Mucosa of gallbladder (tissue), 1 donor: Measurements from ENCODE around the gene PCDHA3. TPM values are rescaled to one million over a fixed set of nuclear protein-coding genes. Genes with fewer than 3 reads are reported as not detected.
"Not testable (repeated sequence)": the region's sequence is repeated elsewhere in the genome, so short reads cannot be mapped to it uniquely, and the experiment has no call there.

ENCODE experiments used
- DNase-seq: peaks from one replicate; pipeline ENCODE4 v3.0.0-alpha.2; 2020; ENCODE audit warnings: low spot score
- total RNA-seq: library from RNA; stranded (reverse); gene quantifications from one replicate; pipeline ENCODE4 v1.2.1, GENCODE V29; 2021
- donor health status: DM: no; HTN: no; CAD: no.

Gene PCDHA3
- 1.9 TPM for total RNA-seq

- DNase-seq = no peak
Observed at GRCh38 chr5:140800816-140801493, at the start of gene PCDHA3. Gene PCDHA3 (plus strand): TSS chr5:140801057.

- DNase-seq = no peak
Observed at GRCh38 chr5:140753561-140753960, 47.3 kb upstream of the PCDHA3 start.

GRCh38 chr5:140764177-140764973, 36.5 kb upstream of the PCDHA3 start:
- no peak for DNase-seq

GRCh38 chr5:140767444-140767843, 33.4 kb upstream of the PCDHA3 start:
- DNase-seq = no peak

GRCh38 chr5:140780512-140780911, 20.3 kb upstream of the PCDHA3 start:
- DNase-seq = no peak

- DNase-seq = no peak
Observed at GRCh38 chr5:140785905-140786686, 14.8 kb upstream of the PCDHA3 start, which contains the start of gene PCDHA1. Gene PCDHA1 (plus strand): TSS chr5:140786140.

GRCh38 chr5:140787422-140787821, 13.4 kb upstream of the PCDHA3 start:
- DNase-seq = not testable (repeated sequence)

- not testable (repeated sequence) for DNase-seq
Observed at GRCh38 chr5:140787849-140788504, 12.9 kb upstream of the PCDHA3 start.

GRCh38 chr5:140791089-140791488, 9.8 kb upstream of the PCDHA3 start:
- DNase-seq = no peak

GRCh38 chr5:140794595-140795258, 6.1 kb upstream of the PCDHA3 start, which contains the start of gene PCDHA2:
Gene PCDHA2 (plus strand): TSS chr5:140794852.
- no peak for DNase-seq

- no peak for DNase-seq
Observed at GRCh38 chr5:140795259-140795641, 5.6 kb upstream of the PCDHA3 start.

- not testable (repeated sequence) for DNase-seq
Observed at GRCh38 chr5:140796072-140796717, 4.7 kb upstream of the PCDHA3 start.

- no peak for DNase-seq
Observed at GRCh38 chr5:140796718-140797095, 4.2 kb upstream of the PCDHA3 start.

GRCh38 chr5:140801494-140801841, 611 bp downstream of the PCDHA3 start:
- no peak for DNase-seq

GRCh38 chr5:140802381-140802780, 1.5 kb downstream of the PCDHA3 start:
- not testable (repeated sequence) for DNase-seq

- DNase-seq = no peak
Observed at GRCh38 chr5:140802781-140803271, 2.0 kb downstream of the PCDHA3 start.

GRCh38 chr5:140806834-140807775, 6.2 kb downstream of the PCDHA3 start, which contains the start of gene PCDHA4:
Gene PCDHA4 (plus strand): TSS chr5:140807068.
- peak; percentile 34 for DNase-seq

GRCh38 chr5:140808241-140808888, 7.5 kb downstream of the PCDHA3 start:
- DNase-seq = not testable (repeated sequence)

- DNase-seq = no peak
Observed at GRCh38 chr5:140808889-140809291, 8.0 kb downstream of the PCDHA3 start.
